T-helper 22 cell (primary cell): ENCODE results near the gene DDX42.
A peak's percentile ranks its signal among the peaks of the same experiment; 100 is the strongest.

Source experiments
- DNase-seq: peaks from one replicate; pipeline ENCODE4 v3.0.0-alpha.2; 2020; ENCODE audit warnings: low read depth

The DDX42 gene, protein sequence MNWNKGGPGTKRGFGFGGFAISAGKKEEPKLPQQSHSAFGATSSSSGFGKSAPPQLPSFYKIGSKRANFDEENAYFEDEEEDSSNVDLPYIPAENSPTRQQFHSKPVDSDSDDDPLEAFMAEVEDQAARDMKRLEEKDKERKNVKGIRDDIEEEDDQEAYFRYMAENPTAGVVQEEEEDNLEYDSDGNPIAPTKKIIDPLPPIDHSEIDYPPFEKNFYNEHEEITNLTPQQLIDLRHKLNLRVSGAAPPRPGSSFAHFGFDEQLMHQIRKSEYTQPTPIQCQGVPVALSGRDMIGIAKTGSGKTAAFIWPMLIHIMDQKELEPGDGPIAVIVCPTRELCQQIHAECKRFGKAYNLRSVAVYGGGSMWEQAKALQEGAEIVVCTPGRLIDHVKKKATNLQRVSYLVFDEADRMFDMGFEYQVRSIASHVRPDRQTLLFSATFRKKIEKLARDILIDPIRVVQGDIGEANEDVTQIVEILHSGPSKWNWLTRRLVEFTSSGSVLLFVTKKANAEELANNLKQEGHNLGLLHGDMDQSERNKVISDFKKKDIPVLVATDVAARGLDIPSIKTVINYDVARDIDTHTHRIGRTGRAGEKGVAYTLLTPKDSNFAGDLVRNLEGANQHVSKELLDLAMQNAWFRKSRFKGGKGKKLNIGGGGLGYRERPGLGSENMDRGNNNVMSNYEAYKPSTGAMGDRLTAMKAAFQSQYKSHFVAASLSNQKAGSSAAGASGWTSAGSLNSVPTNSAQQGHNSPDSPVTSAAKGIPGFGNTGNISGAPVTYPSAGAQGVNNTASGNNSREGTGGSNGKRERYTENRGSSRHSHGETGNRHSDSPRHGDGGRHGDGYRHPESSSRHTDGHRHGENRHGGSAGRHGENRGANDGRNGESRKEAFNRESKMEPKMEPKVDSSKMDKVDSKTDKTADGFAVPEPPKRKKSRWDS

DNA sequence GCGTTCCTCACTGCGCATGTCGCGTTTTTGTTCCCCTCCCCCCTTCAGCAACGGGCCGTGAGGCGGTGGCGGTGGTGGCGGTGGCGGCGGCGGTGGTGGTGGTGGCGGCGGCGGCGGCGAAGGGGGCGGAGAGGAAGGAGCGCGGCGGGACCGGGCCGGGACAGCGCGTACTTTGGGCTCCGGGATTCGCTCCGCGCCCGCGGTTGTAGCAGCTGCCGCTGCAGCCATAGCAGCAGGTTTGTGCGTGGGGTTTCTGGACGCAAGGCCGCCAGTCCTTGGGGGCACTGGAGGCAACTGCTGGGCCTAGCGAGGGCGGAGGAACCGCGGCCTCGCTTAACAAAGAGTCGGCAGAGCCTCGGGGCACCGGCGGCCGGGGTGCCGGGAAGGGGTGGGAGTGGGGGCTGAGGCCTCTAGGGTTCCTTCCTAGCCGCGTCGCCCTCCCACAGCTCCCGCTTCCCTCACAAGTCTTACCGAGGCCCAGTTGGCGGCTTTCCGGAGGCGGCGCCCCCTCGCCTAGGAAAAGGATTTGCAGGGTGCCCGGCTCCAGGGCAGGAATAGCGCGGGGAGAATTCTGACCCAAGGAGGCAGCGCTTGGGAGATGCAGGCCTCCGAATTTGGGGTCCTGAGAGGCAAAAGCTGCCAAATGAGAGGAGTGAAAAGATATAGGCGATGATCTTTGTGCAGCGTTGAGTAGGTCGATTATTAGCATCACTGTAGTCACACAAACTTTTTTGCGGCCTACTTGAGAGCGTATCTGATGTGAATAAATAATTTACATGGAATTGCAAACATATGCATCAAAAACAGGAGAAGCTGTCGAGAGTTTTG lies at the start of gene DDX42:
Gene DDX42 (plus strand): TSS at position 30 of the 828 bp plus-strand sequence. CDS start 12,880 bp downstream, outside the sequence.
- peak; percentile 82 for DNase-seq

DNA sequence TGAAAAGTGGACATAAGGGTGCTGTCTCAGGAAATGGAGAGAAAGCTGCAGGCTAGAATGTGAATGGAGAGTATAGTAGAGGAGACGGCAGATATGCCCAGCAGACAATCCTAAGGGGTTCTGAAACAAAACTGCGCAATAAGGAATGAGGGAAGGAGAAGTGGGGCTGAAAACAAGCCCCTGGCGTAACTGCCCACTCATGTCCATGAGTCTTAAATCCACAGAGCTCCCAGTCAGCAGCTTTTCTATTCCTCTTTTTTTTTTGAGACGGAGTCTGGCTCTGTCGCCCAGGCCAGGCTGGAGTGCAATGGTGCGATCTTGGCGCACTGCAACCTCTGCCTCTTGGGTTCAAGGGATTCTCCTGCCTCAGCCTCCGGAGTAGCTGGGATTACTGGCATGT lies 38.3 kb upstream of the DDX42 start:
- DNase-seq, result no peak

DNA sequence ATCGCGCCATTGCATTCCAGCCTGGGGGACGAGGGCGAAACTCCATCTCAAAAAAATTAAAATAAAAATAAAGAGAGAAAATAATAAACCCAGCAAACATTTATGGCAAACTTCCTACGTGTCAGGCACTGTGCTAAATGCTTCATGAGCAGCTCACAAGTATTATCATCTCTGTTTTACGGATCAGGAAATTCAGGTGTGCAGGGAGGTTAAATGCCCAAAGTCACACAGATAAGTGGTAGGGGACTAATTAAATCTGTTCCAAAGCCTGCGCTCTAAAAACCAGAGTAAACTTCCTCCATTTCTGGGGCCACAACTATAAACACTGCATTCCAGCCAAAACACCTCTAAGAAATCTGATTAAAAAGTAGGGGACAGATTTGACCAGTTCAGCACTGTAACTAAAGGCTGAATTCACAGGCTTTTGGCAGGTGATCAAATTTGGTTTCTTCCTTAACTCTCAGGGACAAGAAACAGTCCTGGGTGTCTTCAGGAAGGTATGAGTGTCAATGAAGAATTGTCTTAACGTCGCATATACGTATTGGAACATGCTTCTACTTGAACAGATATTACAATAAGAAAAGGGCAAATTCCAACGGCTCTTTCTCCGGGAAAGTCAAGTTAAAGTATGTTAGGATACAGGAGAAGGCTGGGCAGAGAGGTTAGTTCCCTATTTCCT lies 33.4 kb upstream of the DDX42 start:
- DNase-seq, result no peak

DNA sequence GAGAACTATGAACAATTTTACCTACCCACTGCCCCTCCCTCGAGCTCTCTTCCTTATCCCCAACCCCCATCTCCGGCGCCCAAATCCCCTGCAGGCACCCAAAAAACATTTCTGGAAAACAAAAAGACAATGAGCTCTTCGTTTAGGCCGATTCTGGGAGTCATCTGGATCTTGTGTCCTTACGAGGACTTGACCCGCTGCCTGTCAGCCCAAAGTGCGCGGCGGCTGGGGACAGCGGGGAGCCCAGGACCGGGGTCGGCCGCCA lies 32.9 kb upstream of the DDX42 start:
- DNase-seq, result no peak

DNA sequence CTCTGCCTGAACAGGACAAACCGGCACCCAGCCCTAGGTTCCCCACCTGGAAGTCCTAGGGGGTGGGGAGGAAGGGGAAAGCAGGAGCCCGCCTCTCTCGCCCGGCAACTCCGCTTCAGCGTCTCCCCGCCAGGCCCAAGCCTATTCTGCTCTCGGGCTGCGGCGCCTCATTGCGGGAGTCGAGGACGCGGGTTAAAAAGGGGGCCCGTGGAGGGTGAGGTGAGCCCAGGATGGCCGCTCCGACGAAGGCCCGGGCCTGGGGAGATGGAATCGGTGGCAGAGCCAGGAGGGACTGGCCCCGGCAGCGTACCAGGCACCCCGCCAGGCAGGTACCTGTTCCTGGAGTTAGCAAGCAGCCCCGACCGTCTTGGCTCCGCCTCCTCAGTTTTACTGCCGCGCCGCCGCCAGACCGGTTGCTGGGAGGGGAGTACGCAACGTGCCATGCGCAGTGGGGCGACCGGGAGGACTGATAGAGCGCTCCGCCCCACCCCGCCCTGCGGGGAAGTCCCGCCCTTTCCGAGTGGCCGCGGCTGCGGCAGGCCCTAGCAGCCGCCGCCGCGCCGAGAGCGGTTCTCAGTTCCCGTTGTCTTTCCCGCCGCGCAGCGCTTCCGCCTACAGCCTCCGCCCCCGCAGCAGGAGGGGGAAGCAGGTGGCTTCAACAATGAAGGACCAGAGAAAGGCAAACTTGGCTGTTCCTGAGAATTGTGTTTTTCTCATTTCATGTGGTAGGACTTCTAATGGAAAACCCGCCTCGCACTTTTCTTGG lies 32.4 kb upstream of the DDX42 start, which contains the start of gene STRADA:
Gene STRADA (minus strand): TSS at position 392 of the 766 bp plus-strand sequence. CDS start 13,430 bp downstream, outside the sequence.
- peak; percentile 99 for DNase-seq

DNA sequence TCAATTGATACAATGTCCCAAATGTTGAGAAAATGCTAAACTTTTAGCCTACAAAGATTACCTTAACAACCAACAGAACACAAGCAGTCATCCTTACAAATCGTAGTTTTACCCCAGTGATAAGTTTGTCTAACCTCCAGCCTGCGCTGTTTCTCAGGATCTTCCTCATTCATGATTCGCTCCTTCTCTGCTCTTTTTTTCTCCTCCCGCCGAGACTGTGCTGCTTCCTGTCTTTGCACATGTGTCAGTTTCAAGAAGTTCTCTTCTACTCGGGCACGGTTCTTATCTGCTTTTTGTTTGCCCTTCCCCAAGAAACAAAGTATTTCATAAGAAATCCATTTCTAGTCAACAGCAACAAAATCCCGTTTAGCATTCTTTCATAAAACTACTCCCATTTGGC lies 22.2 kb upstream of the DDX42 start:
- DNase-seq, result no peak

DNA sequence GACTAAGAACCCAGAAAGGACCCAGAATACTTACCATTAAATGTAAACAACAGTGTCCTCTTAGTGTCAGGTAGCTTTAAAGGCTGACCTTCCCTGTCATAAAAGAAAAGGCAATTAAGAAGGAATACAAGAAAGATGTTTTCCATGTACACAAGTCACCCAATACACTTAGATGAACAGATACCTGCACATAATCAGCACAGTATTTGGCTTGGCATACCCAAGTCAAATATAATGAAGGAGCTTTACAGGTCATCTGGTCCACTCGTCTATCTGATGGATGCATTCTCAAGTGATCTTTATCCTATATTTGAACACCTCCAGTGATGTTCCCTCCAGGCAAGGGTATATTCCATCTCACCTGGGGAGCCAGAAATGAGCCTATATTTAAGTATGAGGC lies 21.3 kb upstream of the DDX42 start:
- no peak for DNase-seq

DNA sequence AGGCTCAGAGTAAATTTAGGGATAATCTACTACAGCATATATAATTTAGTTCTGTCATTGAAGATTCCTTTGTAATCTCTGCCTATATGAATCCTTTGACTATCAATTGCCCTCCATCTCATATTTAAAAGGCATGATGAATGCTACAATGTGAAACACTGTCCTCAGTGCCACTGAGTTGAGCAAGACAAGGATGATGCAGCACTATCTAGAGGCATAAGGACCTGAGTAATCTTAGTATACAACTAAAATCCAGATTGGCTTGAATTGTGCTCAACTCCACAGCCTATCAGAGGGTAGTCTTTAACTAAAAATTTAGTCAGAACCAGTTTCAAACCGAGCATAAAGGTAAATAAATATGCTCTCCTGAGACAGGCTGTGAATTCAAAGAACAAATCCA lies 20.8 kb upstream of the DDX42 start:
- no peak for DNase-seq

DNA sequence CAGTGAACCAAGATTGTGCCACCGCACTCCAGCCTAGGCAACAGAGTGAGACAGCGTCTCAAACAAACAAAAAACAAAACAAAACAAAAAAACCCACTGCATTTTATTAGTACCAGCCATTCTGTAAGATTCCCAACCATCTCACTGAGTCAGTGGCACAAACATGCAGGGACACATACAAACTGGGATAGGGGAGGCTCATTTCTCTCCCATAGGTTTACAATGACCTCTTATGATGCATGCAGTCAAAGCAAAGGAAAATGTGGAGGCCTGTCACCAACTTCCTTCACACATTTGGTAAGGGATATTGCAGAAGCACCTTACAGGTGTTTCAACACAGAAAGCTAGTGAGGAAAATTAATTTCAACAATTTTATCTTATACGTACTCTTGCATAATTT lies 19.9 kb upstream of the DDX42 start:
- DNase-seq, result no peak

DNA sequence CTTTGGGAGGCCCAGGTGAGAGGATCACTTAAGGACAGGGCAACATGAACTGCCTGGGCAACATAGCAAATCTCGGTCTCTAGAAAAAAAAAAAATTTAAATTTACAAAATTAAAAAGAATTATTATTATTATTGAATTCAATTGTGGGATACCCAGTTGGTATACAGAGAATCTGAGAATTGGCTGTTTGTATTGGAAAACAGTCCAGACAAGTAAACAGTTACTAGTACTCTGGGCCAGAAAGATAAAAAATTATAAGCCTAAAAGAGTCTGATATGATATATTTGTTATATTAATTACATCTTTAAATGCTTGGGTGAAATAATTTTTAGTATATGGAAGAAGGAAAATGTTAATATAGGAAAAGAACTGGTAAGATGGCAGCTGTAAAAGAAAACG lies 15.5 kb upstream of the DDX42 start:
- DNase-seq, result no peak

DNA sequence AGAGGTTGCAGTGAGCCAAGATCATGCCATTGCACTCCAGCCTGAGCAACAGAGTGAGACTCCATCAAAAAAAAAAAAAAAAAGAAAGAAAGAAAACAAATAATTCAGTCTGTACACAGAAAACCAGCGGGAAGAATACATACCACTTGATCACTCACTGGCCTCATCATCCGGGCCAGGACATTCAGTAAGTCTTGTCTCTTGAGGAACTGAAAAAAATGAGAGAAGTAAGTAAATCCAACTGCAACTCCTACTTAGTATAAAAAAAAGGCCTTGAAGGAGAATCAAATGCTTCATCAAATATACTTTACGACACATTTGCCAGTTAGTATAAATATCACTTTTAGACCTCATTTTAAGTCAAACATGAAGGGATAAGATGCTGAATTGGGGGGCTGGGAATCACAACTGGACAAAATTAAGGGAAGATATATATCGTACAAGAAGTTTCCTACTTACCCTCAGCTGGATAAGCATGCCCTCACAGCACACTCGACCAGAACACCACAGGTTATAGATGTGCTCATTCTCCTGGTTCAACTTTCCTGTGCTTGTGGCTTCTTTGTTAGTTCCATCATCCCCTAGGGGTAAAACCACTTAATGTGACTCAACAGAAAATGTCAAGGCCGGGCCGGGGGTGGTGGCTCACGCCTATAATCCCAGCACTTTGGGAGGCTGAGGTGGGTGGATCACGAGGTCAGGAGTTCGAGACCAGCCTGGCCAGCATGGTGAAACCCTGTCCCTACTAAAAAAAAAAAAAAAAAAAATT lies 13.0 kb upstream of the DDX42 start:
- no peak for DNase-seq

DNA sequence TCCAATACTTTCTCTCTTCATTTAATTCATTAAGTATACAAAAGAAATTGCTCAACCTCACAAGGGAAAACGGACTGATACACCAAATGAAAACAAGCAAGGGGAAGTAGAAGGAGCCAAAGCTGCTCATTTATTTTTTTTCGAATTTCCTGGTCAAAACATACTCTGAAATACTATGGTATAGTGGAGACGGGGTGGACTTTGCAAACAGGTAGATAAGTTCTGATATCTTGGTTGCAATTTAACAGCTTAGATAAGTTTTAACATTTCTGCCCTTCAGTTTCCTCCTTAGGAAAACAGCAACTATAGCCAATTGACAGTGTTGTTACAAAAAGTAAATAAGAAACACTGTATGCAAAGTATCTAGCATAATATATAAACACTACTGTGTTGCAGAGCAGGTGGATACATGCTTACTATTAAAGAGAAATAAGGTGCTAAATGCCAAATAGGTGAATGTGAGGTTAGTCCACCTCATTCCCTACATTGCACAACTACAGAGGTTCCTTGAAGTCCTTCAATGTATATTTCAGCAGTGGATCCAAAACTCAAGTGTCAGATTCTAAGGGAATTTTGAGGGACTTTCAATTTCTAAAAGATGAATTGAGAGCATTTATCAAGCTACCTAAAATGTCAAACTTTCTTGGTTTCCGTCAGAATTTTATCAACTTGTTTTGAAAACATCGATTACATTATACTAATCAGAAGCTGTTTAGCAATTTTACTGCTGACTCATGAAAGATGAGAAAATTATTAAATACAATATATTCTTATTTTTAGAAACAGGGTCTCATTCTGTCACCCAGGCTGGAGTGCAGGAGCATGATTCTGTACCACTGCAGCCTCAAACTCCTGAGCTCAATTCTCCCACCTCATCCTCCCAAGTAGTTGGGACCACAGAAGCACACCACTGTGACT lies 11.6 kb upstream of the DDX42 start:
- DNase-seq, result no peak

DNA sequence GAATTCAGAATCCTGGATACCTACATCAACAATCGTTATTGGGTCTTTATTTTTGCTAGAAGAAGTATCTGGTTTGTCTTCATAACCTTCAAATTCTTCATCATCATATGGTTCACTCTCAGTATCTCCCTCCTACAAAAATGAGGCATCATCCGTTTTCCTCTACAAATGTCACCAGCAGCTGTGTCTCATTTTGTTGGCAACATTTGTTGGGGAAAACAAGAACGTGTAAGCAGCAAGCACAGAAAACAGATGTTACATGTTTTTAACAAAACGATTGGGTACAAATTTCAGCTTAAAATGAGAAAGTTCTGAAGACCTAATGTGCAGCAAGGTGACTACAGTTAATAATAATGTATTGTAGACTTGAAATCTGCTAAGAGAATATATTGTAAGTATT lies 9.3 kb upstream of the DDX42 start:
- DNase-seq, result no peak

DNA sequence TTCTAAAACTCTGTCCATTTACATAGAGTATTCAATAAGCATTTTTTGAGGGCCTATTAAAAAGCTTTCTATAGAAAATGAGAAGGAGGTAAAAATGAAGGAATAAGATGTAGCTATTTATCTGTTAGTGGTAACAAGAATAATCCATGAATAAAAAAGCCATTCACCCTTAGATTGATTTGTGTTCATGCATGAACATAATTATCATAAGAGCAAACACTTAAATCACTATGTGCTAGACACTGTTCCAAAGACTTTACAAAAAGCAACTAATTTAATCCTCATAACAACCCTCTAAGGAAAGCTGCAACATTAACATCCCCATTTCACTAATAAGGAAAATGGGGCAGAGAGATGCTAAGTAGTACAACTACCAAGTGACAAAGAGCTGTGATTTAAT lies 7.2 kb upstream of the DDX42 start:
- no peak for DNase-seq

DNA sequence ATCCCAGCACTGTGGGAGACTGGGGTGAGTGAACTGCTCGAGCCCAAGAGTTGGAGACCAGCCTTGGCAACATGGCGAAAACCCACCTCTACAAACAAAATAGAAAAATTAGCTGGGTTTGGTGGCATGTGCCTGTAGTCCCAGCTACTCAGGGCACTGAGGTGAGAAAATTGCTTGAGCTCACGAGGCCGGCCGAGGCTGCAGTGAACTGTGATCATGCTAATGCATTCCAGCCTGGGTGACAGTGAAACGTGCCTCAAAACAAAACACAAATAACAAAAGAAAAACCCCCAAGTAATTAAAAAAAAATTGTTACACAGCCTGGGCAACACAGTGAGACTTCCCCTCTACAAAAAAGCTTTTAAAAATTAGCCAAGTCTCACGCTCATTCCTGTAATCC lies 5.5 kb upstream of the DDX42 start:
- DNase-seq, result no peak

DNA sequence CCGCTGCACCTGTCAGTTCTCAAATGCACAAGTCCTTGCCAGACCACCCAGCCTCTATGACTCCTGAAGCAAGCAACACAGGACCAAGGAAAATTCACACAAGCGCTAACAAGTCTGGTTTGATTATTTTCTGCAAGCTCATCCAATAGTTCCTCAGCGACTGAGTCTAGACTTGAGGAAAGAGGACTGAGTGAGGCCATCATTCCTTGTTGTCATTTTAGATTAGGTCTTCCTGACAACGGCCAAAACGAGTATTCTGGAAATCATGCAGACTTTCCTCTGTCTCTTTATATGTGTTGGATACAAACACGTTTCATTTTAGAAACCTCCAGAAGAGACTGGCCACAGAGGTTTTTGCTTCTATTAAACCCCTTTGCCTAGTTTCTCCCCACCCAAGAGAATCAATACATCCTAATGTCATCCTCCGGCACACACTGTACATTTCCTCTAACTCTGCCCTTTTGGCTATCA lies 1.1 kb upstream of the DDX42 start:
- DNase-seq, result no peak

DNA sequence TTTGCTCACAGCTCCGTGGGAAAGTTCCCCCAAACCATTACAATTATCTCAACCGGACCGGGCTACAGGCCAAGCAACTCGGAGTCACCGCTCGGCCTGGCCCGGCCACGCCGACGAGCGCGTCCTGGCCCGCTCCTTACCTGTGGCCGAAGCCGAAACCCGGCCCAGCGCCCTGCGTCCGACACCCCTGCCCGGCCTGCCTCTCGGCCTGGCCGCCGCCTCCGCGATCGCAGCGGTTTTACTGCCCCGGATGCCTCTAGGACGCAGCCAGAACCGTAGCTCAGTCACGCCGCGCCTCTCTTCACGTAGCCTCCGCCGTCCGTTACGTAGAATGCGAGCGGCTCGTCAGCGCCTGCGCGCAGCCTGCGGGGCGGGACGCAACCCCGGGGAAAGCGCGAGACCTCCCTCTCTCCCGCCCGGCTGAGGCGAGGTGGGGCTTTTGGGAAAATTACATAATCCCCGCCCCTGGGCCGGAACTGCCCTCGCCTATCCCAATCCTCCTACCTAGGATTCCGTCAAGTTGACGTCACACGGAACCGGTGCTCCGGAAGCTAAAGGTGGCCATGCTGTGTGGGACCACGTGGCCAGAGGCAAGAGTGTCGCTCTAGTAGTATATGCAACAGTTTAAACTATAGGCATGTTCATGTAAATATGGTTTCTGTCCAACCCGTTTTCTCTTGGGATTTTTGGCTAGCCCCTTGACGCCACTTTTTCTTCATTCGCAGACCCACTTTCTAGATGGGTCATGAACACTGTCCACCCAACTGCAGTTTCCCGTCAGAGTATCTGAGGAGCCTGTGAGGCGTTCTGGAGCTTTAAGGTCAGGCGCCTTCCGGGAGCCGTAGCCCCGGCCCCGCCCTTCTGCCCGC lies 464 bp upstream of the DDX42 start, which contains the start of gene CCDC47:
Gene CCDC47 (minus strand): TSS at position 326 of the 869 bp plus-strand sequence. CDS start 7,422 bp downstream, outside the sequence.
- DNase-seq, result peak; percentile 99

DNA sequence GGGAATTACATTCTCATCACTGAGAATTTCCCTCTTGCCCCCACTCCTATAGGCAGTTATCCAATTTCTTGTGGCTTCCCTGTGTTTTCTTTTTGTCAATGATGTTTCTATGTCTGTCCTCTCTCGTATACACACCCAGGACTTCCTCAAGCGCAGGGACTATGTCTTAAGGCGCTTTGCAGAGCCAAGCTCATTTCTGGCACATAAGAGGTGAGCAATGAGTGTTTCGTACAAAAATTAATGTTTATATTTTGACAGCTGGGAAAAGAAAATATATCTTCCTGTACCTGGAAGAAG lies 947 bp downstream of the DDX42 start:
- no peak for DNase-seq
